ENCODE measurements around the gene ASRGL1.

ASRGL1 gene

GRCh38 chr11:62392506-62392905 is 55.3 kb downstream of the ASRGL1 start:
- no peak for ATAC-seq
- no peak for DNase-seq

GRCh38 chr11:62393061-62393611 is 55.9 kb downstream of the ASRGL1 start:
- no peak for DNase-seq

GRCh38 chr11:62393735-62394134 is 56.5 kb downstream of the ASRGL1 start:
- ATAC-seq = no peak
- no peak for DNase-seq

More at GRCh38 chr11:62393061-62393611, 55.9 kb downstream of the ASRGL1 start:
- ATAC-seq = peak; percentile 65

DNA sequence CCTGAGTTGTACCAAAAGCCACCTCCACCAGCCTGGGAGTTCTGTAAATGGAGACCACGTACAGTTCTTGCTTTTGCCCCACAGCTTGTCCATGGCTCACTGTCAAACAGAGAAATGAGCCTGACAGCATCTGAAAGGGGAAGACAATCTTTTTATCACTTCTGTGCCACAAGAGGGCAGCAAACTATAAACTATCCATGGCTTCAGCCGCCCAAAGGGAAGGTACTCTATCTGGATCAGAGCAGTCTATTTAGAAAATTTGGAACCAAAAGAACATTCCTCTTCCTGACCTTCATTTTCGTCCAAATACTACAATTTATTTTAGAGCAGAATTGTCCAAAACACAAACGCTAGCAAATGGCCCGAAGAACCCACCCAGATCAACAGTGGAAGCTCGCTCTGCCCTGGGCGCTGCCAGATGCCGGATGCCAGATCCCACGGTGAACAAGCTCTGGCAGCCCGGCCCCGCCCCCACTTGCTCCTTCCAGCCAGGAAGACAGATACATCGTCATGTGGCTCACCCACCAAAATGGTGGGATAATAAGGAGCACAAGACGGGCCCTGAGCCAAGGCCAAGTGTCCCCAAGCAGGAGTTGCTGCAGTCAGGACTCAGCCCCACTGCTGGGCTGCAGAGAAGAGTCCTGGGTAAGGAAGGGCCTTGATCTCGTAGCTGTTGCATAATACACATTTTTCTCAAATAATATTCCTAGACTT is 57.7 kb downstream of the ASRGL1 start:
- peak; percentile 65 for ATAC-seq
- peak; percentile 42 for DNase-seq

DNA sequence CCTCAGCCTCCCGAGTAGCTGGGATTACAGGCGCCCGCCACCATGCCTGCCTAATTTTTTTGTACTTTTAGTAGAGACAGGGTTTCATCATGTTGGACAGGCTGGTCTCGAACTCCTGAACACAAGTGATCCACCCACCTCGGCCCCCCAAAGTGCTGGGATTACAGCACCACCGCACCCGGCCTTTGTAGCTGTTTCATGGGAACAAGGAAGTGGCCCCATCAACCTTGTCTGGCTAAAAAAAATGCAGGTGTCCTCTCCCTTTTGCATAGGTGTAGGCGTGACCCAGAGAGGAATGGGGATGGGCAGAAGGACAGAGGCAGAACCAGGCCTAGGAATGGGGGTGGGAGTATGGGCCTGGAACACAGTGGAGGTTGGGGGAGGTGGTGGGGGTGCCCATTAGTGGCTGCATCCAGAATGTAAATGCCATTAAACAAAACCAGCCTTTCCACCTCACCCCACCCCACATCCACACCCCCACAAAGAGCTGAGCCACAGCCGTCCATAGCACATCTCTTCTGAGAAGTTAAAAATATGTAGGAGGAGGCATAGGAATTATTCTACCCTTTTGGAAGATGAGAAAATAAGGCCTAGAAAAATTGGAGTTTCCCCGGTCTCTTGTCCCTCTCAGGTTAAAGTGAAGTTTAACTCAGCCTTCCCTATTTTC is 58.8 kb downstream of the ASRGL1 start:
- no peak for DNase-seq
- no peak for ATAC-seq

- DNase-seq = no peak
- ATAC-seq = no peak
Observed at GRCh38 chr11:62398011-62398994, 61.1 kb downstream of the ASRGL1 start.

DNA sequence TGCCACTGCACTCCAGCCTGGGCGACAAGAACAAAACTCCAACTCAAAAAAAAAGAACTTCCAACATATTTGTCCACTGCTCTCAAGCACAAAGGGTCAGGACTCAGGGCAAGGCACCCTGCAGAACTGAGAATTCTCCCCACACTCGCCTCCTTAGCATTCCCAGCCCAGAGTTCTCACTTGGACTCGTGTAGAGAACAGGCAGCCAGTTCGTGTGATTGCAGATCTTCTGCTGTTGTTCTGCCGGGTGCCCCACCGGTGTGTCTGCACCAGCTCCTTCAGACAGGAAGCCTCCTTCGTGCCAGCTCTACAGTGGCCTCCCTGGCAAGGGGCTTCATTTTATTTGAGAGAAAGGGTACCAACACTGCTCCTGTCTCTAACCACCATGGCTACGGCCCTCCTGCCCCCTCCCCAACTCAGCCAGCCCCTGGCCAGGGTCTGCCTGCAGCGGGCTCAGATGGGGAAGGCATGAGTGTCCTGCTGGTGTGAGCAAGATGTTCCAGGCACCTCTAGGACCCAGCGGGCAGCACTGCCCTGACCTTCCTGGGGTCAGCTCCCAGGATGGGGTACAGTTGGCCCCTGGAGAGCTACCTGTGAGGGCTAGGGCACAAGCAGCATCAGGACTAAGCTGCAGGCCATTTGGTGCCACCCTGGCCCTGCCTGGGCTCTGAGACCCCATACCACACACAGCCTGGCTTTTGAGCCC is 62.1 kb downstream of the ASRGL1 start:
- no peak for ATAC-seq
- no peak for DNase-seq

DNA sequence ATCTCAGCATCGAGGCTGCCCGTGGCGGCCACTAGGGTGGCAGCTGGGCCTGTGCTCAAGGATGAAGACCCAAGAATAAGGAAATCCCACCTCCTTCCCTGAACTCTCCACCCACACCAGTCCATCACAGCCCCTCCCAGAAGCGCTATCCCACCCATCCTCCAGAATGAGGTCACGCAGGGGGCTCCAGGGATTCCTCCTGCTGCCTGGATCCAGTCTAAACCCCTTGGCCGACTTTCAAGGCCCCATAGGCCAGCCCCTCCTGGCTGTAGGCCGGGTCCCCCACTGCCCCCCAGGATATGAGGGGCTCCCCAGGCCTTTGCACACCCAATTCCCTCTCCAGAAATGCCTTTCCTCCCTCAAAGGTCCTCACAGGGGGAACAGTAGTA is 62.6 kb downstream of the ASRGL1 start:
- DNase-seq (no peak), ATAC-seq (no peak)

DNA sequence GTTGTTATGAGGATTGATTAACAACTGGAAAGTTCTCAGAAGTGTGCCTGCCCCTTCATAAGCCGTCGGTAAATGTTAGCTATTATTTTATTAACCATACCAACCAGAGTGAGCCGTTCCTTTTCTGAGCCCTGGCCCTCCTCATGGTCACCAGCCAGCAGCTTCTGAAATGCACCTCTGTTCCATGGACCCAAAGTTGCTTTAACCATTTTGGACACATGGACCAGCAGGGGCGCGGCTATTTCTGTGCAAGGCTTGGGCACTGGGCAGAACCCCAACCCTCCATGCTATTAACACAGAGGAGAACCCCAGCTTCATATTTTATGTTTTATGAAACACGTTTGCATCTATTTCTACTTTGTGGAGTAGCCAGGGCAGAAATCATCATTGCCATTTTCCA is 63.0 kb downstream of the ASRGL1 start:
- DNase-seq = no peak
- no peak for ATAC-seq

DNA sequence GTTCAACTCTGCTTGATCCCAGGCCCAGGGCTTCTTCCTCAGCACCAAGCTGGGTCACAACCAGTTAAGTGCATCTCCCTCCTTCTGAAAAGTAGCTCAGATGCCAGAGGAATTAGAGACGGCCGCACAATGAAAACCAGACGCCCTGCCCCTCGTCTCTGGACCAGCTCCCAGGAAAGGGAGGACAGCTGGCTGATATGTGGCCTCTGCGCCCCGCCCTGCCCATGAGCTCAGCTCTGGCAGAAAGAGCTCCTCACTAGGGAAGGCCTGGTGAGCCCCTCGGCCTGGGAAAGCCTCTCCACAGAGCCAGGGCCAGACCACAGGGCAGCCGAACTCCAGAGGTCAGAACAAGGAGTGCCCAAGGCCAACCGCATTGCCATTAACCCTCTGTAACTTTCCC is 63.5 kb downstream of the ASRGL1 start:
- ATAC-seq = no peak
- no peak for DNase-seq

DNA sequence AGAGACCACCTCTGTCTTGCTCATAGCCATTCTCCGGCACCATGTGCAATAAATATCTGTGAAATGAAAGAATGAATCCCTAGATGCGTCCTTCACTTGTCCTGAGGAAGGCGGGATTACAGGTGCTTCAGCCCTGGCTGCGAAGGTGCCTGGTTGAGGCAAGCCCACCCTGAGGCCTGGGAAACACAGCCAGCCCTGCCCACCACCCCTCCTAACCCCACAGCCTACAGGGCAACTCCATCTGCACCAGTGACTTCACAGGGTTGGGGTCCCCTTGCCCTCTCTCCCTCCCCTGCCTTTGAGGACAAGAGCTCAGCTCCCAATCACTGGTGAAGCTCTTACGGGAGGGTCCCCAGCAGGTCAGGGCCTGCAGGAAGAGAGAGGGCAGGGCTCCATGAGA is 64.1 kb downstream of the ASRGL1 start:
- ATAC-seq (no peak), DNase-seq (no peak)

DNA sequence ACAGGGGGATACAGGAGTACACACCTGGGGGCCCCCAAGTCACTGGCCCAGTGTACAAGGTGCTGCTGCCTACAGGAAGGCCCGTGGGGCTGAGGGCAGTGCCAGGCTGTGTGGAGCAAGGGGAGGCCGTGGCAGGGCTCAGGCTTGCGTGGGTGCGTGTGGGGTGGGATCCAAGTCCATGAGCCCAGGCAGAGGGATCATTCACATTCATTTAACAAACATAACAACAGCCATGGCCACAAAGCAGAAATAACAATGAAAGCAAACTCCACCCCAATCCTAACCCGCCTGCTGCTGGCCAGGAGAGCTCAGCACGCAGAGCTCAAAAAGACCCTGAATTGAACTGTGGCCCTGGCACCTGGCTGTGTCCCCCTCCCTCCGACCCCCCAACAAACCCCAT is 64.6 kb downstream of the ASRGL1 start:
- DNase-seq (peak; percentile 24), ATAC-seq (peak; percentile 37)

GRCh38 chr11:62402226-62402959 is 65.1 kb downstream of the ASRGL1 start:
- peak; percentile 67 for DNase-seq
- peak; percentile 93 for ATAC-seq

DNA sequence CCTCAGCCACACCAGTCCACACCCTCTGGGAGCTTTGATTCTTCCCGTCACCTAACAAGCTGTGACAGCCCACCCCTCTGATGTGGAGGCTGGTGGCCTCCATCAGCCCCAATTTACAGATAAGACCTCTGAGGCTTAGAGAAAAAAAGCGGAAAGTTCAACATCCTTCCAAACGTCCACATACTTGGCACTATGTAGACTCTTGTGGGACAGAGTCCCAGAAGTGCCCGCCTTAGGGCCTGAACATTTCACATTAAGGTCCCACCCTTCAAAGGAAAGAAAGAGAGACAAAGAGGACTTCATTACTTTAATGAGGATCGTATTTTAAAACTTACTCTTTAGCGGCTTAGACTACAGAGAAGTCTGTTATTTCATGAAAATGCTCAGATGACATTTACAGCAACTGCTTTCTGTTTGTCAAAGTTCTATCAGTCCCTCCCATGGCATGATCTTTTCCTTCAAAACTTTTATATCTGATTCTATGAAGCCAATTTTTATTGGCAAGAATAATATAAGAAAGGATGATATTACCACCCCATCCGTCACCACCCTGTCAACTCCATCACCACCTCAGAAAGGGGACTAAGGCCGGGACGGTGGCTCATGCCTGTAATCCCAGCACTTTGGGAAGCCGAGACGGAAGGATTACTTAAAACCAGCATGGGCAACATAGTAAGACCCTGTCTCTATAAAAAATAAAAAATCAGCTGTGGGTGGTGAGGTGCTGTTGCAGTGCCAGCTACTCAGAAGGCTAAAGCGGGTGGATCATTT is 65.9 kb downstream of the ASRGL1 start:
- ATAC-seq (no peak), DNase-seq (no peak)

DNA sequence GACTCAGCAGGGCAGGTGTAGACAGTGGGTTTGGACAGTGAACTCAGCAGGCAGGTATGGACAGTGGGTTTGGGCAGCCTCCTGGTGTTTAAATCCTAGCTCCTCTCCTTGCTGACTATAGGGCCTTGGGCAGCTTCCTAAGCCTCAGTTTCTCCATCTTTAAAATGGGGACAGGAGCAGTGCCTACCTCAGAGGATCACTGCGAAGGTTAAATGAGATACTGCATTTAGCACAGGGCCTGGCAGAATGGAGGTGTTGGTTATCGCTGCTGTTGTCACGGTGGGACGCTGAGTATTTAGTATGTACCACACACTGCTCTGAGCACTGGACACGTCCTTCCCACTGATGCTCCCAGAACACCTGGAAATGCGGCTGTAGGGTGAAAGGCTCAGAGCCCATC is 67.2 kb downstream of the ASRGL1 start:
- DNase-seq (no peak), ATAC-seq (no peak)

- DNase-seq (no peak), ATAC-seq (no peak)
Observed at GRCh38 chr11:62404901-62405300, 67.7 kb downstream of the ASRGL1 start.

- DNase-seq (no peak), ATAC-seq (no peak)
Observed at GRCh38 chr11:62406034-62406433, 68.8 kb downstream of the ASRGL1 start.

DNA sequence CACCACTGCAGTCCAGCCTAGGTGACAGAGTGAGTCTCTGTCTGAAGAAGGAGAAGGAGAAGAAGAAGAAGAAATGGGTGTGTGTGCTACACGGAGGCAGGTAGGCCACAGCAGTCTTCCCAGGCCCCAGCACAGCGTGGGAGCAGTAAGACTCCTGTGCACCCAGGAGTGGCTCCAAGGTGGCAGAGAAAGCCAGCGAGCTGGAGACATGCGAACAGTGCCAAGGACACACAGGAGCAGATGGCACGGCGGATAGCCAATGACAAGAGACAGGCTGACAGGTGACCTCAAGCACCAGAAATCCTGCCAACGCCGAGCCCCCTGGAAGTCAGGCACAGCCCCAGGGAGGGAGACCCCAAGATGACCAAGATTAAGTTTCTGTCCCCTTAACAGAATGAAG is 72.6 kb downstream of the ASRGL1 start:
- DNase-seq (no peak), ATAC-seq (no peak)

DNA sequence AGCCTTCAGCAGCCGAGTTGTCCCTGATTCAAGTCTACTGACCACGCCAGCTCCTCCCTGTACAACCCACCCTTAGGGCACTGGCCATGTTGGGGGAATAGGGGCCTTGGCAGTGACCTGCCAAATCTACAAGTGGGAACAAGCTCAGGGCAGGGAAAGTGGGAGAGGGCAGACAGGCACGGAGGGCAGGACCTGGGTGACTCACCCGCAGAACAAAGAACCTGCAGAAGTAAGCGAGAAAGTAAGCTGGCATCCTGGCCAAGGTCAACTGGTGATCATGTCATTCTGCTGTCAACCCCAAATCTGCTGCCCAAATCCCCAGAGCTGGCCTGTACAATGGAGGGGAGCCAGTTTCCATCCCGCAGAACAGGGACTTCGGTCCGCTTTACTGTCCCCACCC is 73.7 kb downstream of the ASRGL1 start:
- no peak for ATAC-seq
- no peak for DNase-seq

DNA sequence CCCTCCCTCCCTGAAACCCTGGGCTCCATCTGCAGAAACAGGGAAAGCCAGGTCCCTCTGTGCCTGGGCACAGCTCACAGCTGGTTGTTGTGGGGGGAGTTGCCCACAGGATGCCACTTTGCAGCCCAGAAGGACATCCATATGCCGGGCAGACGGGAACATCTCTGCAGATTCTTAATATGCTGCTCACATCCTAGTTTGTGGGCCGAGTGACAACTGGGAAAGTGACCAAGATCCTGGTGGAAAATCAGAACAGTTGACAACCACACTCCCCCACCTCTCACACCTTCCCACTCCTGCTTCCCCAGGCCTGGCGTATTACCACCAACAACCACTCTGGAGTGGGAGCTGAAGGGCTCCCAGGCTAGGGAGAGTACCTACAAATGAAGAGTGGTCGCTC is 74.3 kb downstream of the ASRGL1 start:
- no peak for ATAC-seq
- DNase-seq = no peak
